WTC11 (cell line): ENCODE measurements around the gene BRSK1.

Experiments used
- ATF2 ChIP-seq: sonication (generic); formaldehyde crosslinking; IDR thresholded peaks from 2 replicates; pipeline ENCODE4 v1.8.1; 2022; ENCODE audit warnings: low read depth, missing genetic modification reagents, borderline replicate concordance
- CTCF ChIP-seq: fragments of 200-600 bp; IDR thresholded peaks from 2 replicates; pipeline ENCODE4 v1.8.0; 2022; ENCODE audit warnings: antibody characterized with exemption
- FOXP4 ChIP-seq: sonication (generic); formaldehyde crosslinking; IDR thresholded peaks from 2 replicates; pipeline ENCODE4 v1.8.0; 2022; ENCODE audit warnings: mild to moderate bottlenecking, missing genetic modification reagents
- GABPB1 ChIP-seq: sonication (generic); formaldehyde crosslinking; IDR thresholded peaks from 2 replicates; pipeline ENCODE4 v1.8.1; 2023; ENCODE audit warnings: mild to moderate bottlenecking, missing genetic modification reagents
- NFYB ChIP-seq: sonication (generic); formaldehyde crosslinking; conservative IDR thresholded peaks from 2 replicates; pipeline ENCODE4 v1.8.0; 2022; ENCODE audit warnings: low read depth, missing genetic modification reagents
- USF2 ChIP-seq: sonication (generic); formaldehyde crosslinking; IDR thresholded peaks from 2 replicates; pipeline ENCODE4 v1.8.1; 2023; ENCODE audit warnings: mild to moderate bottlenecking, missing genetic modification reagents, moderate library complexity

GRCh38 chr19:55319785-55320184 is 36.0 kb downstream of the BRSK1 start:
- TF ChIP-seq USF2 (CRISPR knock-in tag) (0 out of 2 replicates have a peak, but pooled peaks have one; percentile 19), GABPB1 (CRISPR knock-in tag) (no peak), ATF2 (CRISPR knock-in tag) (no peak), FOXP4 (no peak), CTCF (no peak), NFYB (CRISPR knock-in tag) (no peak)
